Measurements from ENCODE around the gene INPP5D.

INPP5D gene

DNA sequence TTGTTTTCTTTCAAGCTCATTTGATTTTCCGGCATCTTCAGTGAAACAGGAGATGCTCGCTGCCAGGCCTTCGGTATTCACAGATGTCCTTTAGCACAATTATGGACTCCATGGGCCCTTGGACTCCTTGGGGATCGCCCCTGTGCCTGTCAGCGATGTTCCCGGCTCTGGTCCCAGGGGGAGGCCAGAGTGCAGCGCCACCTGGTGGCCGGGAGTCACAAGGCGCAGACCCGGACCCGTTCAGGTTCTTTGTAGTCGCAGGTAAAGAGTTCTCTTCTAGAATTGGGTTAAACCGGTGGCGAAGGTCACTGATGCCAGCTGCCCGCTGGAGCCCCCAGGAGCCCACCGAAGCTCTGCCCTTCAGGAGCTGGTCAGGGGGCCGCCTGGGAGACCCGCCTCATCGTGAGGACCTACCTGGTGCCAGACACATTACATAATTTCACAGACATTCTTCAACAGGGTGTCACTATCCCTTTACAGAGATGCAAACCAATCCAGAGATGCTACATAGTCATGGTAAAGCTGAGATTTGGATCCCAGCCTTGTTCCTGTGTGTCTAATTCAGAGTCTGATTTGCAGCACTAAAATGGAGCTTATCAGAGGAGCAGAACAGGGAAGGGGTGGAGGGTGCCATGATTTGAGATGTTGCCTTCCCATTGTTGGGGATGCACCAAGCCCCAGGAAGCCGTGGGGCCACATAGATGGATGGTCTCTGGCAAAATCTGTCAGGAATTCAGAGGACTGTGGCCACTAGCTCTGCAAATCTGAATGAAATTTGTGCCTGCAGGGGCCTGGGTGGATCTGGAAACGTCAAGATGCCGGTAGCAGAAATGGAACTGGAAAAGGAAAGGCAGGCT is 6.0 kb upstream of the INPP5D start:
- peak; percentile 67 to 88 (median 74) for DNase-seq

DNA sequence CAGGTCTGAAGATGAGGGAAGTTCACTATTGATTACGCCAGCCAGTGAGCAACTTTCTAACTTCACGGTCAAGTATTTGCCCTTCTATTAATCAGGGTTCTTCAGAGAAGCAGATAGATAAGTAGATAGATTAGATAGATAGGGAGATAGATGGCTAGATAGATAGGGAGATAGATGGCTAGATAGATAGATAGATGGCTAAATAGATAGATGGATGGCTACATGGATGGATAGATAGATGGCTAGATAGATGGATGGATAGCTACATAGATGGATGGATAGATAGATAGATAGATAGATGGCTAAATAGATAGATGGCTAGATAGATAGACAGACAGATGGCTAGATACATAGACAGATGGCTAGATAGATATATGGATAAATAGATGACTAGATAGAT is 4.8 kb upstream of the INPP5D start:
- no peak for DNase-seq

DNA sequence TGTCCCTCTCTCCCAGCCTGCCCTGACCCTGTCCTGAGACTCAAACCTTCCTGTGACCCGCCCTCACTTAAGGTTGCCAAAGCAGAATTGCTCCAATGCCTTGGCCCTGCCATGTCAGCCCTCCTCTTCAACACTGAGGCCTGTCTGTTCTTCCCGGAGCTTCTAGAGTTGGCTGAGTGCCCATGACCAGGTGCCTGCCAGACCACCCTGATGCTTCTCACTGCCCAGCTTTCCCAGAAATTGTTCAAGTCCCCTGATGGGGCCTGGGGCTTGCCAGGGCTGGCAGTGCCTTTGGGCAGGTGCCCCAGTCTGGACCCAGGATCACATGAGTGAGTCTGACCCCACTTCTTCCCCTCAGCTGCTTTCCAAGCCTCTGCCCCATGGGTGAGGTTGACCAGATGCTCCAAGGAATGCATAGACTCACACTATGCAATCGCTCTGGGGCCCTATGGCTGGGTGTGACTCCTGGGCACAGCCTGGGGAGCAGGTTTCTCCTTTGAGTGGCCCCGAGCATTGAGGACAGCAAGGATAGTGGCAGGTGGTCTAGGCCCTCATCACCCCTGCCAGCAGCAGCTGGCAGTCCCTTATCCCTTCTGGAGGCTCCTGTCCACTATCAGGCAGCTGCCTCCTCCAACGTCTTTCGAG is 3.1 kb upstream of the INPP5D start:
- no peak for DNase-seq

DNA sequence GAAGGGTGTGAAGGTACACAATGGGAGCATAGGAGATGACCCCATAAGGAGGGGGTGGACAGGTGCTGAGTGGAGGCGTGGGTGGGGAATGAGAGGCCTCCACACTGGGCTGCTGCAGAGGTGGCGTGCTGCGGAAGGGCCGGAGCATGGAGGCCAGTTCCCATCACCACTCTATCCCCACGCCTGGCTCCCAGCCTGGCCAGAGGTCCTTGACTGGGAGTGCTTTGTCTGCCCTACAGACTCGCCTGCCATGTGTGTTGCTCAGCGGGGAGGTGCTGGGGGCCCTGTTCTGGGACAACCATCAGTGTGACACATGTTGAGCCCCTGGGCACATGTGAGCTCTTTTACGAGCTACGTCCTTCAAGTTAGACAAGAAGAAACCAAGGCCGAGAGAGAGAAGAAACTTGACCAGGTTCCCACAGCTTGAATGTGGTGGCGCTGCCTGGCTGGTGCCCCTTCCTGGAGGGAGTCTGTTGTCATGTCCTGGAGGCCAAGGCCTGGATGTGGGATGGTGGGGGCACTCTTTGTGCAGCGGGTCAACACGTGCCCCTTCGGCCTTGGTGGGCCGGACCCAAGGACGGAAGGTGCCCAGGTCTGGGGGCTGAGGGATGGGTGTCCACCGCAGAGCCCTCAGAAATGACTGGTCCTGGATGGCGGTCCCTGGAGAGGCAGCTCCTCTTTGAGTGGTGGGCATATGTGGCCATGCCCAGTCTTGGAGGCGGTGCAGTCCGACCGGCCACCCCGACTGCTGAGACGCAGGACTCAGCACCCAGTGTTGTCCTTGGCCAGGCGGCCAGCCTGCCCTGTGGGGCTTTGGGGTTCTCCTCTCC is 1.2 kb upstream of the INPP5D start:
- no peak for DNase-seq

DNA sequence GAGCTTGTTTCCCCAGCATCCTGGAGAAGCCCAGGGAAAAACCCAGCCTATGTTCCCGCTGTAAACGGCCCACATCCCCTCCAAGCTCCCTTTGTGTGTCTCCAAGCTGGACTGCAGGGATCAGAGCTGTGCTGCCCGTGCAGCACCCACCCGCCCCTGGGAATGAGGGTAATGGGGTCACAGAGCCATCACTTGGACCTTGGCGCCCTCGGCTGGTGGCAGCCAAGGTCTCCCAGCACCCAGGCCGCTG is 670 bp upstream of the INPP5D start:
- peak in 1 of 4 experiments; percentile 60 for DNase-seq

DNA sequence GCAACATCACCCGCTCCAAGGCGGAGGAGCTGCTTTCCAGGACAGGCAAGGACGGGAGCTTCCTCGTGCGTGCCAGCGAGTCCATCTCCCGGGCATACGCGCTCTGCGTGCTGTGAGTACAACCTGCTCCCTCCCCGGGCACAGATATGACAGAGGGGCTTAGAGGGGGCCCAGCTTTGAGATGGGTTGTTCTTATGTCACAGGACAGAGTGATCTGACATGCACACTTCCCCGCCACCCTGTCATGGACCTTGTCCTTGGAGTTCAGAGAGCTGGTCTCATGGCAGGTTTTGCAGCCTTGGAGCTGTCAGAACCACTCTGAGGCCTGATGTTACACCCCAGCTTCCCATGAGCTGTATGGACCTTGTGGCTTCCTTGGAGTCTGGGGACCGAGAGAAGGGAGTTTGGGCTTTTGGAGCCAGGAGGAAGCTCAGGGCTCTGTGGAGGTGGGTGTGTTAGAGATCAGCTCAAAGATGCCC is 398 bp downstream of the INPP5D start:
- no peak for DNase-seq

DNA sequence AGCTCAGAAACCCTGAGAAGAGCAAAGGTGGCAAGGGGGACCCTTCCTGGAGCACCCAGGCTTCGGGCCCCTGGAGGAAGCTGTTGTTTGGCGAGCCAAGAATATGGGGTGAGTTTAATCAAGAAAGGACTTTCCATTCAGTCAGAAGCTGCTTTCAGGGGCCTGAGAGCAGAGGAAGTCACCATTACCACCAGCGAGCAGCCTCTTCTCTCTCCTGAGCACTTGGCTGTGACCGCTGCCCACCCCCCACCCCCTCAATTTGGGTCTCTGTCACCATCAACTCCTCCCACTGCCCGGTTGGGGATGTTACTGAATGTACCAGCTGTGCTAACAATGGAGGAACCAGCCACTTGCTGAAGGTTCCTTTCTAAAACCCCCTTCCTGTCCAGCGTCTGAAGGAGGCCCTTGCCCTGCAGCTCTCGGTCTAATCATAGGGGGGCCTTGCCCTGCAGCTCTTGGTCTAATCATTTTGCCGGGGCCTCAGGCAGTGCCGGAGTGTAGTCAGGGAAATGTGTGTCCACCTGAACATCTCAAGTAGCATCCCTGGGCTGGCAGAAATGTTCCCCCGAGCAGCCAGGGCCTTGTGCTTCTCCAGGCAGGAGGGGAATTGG is 943 bp downstream of the INPP5D start:
- peak; percentile 67 to 83 (median 81) for DNase-seq

DNA sequence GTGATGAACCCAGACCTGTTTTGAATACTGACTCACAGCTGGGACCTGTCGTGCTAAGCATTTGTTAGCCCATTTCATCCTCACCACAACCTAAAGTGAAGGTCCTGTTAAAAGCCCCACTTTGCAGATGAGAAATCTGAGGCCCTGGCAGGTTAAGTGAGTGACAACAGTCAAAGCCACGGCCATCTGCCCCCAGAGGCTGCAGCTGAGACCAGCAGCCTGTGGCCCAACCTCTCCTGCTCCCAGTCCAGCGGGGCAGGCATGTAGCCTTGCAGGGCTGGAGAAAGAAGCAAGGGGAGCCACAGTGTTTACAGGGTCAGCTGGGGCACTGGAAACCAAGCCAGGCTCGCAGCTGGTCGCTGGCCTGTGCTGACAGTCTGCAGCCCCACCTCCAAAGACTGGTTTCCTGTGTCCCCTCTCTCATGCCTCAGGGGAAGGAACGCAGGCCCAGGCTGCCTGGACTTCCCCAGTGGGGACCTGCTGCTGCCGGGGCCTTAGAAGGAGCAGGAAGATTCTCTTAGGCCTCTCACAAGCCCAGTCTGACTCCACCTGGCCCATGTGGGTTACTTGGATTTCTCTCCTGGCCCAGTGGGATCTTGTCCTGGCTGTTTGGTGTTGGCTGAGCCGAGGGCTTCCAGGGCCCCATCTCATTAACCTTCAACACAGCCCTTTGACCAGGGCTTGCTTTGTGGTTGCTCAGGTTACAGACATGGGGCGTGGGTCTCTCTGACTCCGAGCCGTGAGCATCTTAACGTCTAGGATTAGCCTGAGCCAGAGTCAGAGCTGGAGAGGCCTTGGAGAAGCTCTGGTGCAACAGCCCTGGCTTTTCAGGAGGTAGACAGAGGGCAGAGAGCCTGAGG is 1.7 kb downstream of the INPP5D start:
- peak; percentile 43 to 75 (median 60) for DNase-seq

DNA sequence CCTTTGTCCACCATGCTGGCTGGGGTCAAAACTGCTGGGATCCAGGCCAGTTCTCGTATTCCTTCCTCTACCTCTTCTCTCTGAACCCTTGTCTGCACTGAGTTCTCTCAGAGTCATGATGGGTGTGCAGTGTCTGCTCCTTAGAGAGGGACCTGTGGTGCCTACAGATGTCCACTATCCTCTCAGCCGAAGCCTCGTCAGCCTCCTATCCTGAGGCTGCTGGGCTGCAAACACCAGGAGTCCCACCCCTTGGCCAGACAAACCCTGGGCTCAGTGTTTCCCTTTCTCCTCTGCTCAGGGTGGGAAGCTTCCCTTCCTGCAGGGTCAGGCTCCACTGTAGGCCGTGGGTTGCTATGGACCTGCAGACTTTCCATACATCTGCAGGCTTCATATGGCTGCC is 2.3 kb downstream of the INPP5D start:
- peak in 3 of 4 experiments; percentile 39 to 56 (median 55) for DNase-seq

DNA sequence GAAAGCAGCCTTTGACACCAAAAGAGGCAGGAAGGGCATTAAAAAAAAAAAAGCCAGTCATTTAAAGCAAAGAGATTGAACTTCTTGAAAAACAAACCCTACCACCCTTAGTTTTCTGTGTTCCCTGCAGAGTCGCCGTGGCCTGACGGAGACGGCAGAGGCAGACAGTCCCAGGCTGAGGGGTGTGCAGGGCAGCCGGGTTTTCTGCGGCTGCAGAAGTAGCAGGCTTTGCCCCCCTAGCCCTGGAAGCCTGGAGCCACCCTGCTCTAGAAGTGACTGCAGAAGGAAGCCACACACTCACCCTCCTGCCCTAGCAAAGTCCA is 2.8 kb downstream of the INPP5D start:
- no peak for DNase-seq

DNA sequence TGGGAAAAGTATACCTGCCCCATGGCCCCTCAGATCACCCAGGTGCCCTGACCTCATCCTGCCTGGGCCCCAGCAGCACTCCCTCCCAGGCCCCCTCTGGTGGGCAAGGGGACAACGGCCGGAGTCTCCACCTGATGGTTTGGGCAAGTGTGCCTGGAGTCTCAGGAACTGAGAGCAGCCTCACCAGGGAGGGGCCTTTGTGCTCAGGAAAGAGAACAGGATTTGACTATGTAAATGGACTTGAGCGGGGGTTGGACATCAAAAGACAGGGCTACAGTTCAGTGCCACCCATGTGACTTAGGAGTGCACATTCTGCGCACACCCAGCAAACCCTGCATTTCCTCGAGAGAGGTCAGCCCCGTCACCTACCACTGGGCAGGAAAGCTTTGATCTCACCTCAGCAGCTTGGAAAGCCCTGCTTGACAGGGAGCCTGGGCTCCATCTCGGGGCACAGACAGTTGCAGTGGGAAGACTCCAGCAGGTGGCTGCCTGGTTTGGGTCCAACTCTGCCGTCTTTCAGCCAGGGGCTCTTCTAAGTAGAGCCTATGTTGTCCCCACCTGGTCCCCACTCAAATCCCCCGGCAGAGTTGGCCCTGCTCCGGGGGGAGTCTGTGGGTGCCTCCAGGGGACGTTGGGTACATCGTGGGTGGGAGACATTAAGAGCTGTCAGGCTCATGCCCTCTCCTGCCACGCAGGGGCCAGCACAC is 3.3 kb downstream of the INPP5D start:
- DNase-seq = peak in 3 of 4 experiments; percentile 45 to 56 (median 51)

DNA sequence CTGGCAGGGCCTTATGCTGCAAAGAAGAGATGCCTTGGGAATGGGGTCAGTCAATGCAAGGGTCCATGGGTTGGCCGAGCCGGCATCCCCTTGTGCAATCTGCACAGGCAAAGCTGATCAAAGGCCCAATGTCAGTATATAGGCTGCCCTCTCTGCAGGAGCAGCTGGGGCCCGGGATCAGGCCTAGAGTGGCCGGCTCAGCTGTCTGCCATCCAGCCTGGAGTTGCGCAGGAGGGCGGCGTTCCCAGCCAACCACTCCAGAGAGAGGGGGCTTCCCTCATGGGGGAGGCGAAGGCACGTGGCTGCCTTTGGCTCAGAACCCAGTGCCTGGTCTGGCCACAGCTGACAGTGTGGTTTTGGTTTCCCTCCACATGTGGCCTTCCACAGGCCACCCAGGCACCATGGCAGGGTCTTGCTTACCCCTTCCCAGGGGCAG is 3.9 kb downstream of the INPP5D start:
- DNase-seq = peak in 2 of 4 experiments; percentile 12 to 46

DNA sequence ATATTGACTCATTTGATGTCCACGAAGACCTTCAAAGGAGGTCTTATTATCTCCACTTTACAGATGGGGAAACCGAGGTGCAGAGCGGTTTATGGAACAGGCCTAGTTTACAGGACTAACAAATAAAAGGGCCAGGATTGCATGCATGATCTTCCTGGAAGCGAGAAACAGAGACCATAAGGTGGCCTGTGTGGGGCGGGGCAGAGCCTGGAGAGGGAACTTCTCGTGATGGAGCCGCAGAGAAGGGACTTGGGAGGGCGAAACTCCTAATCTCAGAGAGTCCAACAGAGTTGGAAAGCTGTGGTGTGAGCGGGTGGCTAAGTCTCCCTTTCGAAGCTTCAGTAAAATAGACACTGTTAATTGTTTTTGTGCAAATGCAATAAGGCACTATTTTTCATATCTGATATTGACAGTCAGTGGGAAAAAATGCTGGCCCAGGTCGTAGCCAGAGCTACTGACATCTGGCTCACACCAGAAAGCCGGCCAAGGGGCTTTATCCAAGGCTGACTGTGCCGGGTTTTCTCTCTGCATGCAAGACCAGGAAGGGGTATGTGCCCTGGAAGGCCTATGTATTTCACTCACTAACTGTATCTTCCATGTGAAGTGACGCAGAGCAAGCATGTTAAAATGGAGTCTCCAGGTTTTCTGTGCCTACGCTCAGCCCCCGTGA is 4.5 kb downstream of the INPP5D start:
- peak in 2 of 4 experiments; percentile 34 to 37 for DNase-seq

DNA sequence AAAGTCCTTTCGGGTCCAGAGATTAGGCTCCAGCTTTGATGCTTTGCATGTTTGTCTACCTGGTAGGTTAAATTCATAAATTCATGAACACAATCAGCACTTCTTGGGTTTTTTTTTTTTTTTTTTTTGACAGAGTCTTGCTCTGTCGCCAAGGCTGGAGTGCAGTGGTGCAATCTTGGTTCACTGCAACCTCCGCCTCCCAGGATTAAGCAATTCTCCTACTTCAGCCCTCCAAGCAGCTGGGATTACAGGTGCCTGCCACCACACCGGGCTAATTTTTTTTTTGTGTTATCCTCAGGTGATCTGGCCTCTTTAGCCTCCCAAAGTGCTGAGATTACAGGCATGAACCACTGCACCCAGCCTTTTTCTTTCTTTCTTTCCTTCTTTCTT is 5.1 kb downstream of the INPP5D start:
- peak in 1 of 4 experiments; percentile 37 for DNase-seq

DNA sequence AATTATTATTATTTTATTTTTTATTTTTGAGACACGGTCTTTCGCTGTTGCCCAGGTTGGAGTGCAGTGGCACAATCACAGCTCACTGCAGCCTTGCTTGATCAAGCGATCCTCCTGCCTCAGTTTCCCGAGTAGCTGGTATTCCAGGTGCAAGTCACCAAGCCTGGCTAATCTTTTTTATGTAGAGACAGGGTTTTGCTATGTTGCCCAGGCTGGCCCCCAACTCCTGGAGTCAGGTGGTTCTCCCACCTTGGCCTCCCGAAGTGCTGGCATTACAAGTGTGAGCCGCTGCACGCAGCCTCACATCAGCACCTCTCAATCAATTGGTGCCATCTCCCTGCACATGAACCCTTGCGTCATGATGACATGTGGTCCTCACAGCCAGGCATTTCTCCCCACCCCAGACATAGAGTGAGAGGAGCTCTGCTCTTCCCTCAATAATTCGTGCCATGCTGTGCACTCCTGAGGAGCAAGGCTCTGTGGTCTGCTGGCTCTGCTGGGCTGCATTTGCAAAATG is 5.9 kb downstream of the INPP5D start:
- no peak for DNase-seq

DNA sequence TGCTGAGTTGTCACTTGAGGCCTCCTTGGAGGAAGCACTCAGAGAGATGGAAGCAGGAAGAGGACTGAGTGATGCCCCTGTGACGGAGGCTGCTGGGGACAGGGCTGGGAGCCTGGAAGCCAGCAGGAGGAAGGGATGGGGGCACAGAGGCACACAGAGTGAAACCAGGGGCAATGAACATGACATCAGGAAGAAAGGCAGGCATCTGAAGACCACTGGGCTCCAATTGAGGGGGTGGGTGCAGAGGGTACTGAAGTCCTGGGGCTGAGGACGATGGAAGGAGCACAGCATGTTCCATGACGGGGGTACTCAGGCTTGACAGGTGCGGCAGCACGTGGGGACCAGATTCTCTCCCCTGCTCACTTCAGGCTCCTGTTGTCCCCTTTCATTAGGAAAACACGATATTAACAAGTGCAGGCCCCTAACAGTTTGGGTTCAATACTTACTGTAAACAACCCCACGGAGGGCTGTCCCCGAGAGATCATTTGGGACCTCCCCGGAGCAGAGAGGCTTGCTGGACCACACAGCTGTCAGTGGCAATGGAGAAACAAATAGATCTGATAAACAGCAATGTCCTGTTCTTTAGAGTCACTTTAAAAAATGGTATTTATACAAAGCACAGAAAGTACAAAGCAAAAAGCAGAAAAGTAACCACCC is 8.7 kb downstream of the INPP5D start:
- peak in 3 of 4 experiments; percentile 32 to 42 (median 41) for DNase-seq

DNA sequence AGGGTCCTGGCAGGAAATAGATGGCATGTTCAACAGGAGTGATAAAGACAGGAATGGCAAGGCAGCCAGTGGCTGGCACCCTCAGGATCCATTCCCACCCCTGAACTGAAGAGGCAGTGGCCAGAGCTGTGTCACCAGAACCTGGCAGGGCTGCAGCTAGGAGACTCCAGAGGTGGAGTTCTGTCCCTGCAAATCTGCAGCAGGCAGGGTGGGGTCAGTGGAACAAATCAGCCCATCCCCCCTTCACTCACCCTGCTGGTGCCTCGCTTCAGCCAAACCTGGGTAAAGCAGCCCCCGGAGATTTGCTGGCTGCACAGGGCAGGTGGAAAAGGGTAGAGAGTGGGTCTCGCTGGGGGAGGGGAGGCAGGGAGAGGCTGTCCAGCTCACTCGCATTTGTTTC is 12.7 kb downstream of the INPP5D start:
- DNase-seq = peak in 1 of 4 experiments; percentile 1

DNA sequence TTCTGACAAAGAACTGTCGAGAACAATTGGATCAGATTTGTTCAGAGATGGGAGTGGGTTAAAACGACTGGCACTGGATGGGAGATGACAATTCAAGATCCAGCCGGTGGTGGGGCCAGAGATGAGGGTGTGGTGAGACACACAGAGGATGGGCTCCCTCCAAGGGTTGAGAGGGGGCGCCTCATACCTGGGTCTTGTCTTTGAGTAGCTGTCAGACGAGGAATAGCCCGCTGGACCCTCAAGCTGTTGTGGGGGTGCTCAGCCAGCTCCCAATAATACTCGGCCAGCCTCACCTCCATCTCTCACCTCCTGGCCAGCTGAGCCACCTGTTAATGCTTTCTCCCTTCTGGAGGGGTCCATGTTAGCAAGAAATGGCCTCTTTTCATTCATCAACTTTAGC is 14.0 kb downstream of the INPP5D start:
- no peak for DNase-seq

DNA sequence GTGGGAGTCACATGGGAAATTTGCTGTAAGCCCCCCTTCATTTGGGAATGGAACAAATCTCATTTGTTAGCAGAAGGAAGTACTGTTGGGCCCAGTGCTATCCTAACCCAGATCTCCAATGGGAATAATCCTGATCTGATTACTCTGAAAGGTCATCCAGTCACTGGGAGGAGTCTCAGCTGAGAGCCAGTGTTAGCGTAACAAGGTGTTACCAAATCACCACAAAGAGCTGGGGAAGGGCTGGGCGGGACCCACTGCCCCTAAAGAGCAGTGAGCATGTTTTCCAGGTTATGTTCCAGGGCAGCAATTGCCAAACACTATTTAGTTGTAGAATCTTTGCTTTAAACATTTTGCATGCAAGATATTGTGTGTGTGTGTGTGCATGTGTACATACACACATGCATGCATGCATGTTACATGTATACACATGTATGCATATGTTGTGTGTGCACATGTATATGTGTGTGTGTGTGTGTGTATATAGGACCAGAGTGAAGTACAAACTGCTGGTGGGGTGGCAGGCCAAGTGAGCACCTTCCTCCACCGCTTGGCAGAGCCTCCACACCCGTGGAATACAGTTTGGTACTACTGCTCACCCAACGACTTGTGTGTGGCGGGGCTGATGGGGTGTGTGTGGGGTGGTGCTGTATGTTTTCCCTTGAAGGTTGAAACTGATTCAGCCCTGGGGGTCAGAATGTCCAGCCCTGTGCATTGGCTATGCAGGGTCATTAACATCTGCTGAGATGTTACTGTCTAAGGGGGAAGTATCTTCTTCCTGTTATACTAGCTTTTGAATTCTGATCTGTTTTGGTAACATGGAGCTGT is 15.2 kb downstream of the INPP5D start:
- peak in 3 of 4 experiments; percentile 57 to 69 (median 64) for DNase-seq

Measured in suppressor macrophage (primary cell).